K562 (cell line): ENCODE results near the gene MAN1B1. TPM values are rescaled to one million over a fixed set of nuclear protein-coding genes. Genes with fewer than 3 reads are reported as not detected.
A peak's percentile ranks its signal among the peaks of the same experiment; 100 is the strongest.

Experiments used
- ATAC-seq: fragments of 200-7000 bp; cut with Tn5 transposase; 3 replicates; pipeline ENCODE4 v1.9.1; 2020; ENCODE audit warnings: moderate library complexity
- BruUV-seq: library from RNA; stranded (reverse); fragments of 400-500 nt; replicated peaks from 2 replicates; lab custom pipeline; 2021; lab: Mats Ljungman, UMichigan
- CTCF ChIA-PET: fragments of 300-600 bp; formaldehyde crosslinking; extraction: SDS; loops from one replicate; lab custom pipeline; 2021; ENCODE audit warnings: low intra/inter-chr PET ratio; lab: Yijun Ruan, JAX
- POLR2A ChIA-PET: fragments of 300-600, 350-650 bp; sonication (Branson Sonifier 250); formaldehyde crosslinking; extraction: SDS; loops from one replicate; lab custom pipeline; 2021; ENCODE audit warnings: antibody characterized with exemption, inconsistent platforms; lab: Yijun Ruan, JAX
- DNase-seq, 4 experiments: peaks; one replicate each; pipeline versions ENCODE4 v3.0.0 to v3.0.0-alpha.2; 2011 to 2018; ENCODE audit warnings: low spot score in 3 of 4, mixed read lengths in 3 of 4; ENCODE audit errors: extremely low read depth in 1 of 4
- FAIRE-seq: peaks from 2 replicates; lab custom pipeline; 2011; peaks lifted over from hg19 to GRCh38; lab: Jason Lieb, UNC
- H2AFZ ChIP-seq: 2 replicates; pipeline ENCODE4 v1.6.0; 2011; ENCODE audit warnings: low read depth, low read length, control low read depth, inconsistent platforms
- H3K27ac ChIP-seq: fragments of 200-600 bp; 3 replicates; pipeline ENCODE4 v1.8.0; 2011; ENCODE audit warnings: low read depth, mild to moderate bottlenecking, control low read depth, inconsistent platforms, low read length, moderate library complexity, mixed read lengths; ENCODE audit errors: extremely low read depth
- H3K27me3 ChIP-seq, 2 experiments: fragments of 300-600 bp in 1 of 2; 2 replicates in 1 of 2; 3 replicates in 1 of 2; pipeline versions ENCODE4 v1.6.0 to v1.8.0; 2011; ENCODE audit warnings: inconsistent platforms in 2 of 2, low read length in 2 of 2, mild to moderate bottlenecking in 1 of 2, mixed read lengths in 1 of 2, moderate library complexity in 1 of 2; ENCODE audit not compliant: control insufficient read depth in 2 of 2, insufficient read depth in 2 of 2
- H3K36me3 ChIP-seq: fragments of 300-600 bp; 3 replicates; pipeline ENCODE4 v1.8.0; 2011; ENCODE audit warnings: mild to moderate bottlenecking, low read length, inconsistent platforms; ENCODE audit not compliant: control insufficient read depth, insufficient read depth
- H3K4me1 ChIP-seq, 2 experiments: fragments of 200-600 bp in 1 of 2; replicated peaks in 1 of 2; 2 replicates in 1 of 2; 3 replicates in 1 of 2; pipeline versions ENCODE4 v1.5.1 to v1.8.0; 2011; ENCODE audit warnings: inconsistent platforms in 2 of 2, low read length in 2 of 2, mild to moderate bottlenecking in 1 of 2, mixed read lengths in 1 of 2, moderate library complexity in 1 of 2; ENCODE audit not compliant: control insufficient read depth in 2 of 2, insufficient read depth in 2 of 2
- H3K4me2 ChIP-seq: 2 replicates; pipeline ENCODE4 v1.6.1; 2011; ENCODE audit warnings: low read length, control low read depth, inconsistent platforms, mixed read lengths; ENCODE audit not compliant: insufficient read depth
- H3K4me3 ChIP-seq: fragments of 200-600 bp; sonication (generic), shearing (Covaris generic); 2 replicates; pipeline ENCODE4 v1.5.1; 2016; ENCODE audit warnings: control low read depth, inconsistent platforms
- H3K79me2 ChIP-seq: fragments of 200-600 bp; 3 replicates; pipeline ENCODE4 v1.8.0; 2011; ENCODE audit warnings: low read length, inconsistent platforms; ENCODE audit not compliant: control insufficient read depth, insufficient read depth
- H3K9ac ChIP-seq, 2 experiments: 2 replicates each; pipeline versions ENCODE4 v1.6.0 to v1.6.1; 2011; ENCODE audit warnings: low read depth in 2 of 2, low read length in 2 of 2, control low read depth in 1 of 2, inconsistent platforms in 1 of 2, mild to moderate bottlenecking in 1 of 2, mixed read lengths in 1 of 2; ENCODE audit not compliant: insufficient read depth in 1 of 2
- H3K9me1 ChIP-seq: one replicate; pipeline ENCODE4 v1.6.0; 2011; ENCODE audit warnings: inconsistent platforms, mild to moderate bottlenecking, low read length, moderate library complexity; ENCODE audit not compliant: control insufficient read depth, insufficient read depth
- H3K9me3 ChIP-seq: replicated peaks from 2 replicates; pipeline ENCODE4 v1.5.1; 2011; ENCODE audit warnings: low read depth, low read length, inconsistent platforms; ENCODE audit not compliant: control insufficient read depth, insufficient read depth
- H4K20me1 ChIP-seq: replicated peaks from 2 replicates; pipeline ENCODE4 v1.6.1; 2011; ENCODE audit warnings: low read length, inconsistent platforms, mixed read lengths; ENCODE audit not compliant: control insufficient read depth, insufficient read depth
- DNMT1 ChIP-seq: fragments of 450-650 bp; IDR thresholded peaks from 2 replicates; pipeline ENCODE4 v1.6.1; 2016; ENCODE audit warnings: antibody characterized with exemption, mild to moderate bottlenecking
- DPF2 ChIP-seq: fragments of 450-650 bp; IDR thresholded peaks from 2 replicates; pipeline ENCODE4 v1.6.1; 2016
- E2F3 ChIP-seq: fragments of 250-450 bp; sonication (Bioruptor Pico); IDR thresholded peaks from 2 replicates; pipeline ENCODE4 v1.4.0; 2020; ENCODE audit warnings: mild to moderate bottlenecking
- FOXK1 ChIP-seq: sonication (generic); formaldehyde crosslinking; IDR thresholded peaks from 2 replicates; pipeline ENCODE4 v1.8.0; 2022; ENCODE audit warnings: missing genetic modification reagents, mild to moderate bottlenecking, borderline replicate concordance
- HCFC1 ChIP-seq: IDR thresholded peaks from 2 replicates; pipeline ENCODE4 v1.6.1; 2012; ENCODE audit warnings: low read depth, low read length, improper control_type of control experiment
- HDAC6 ChIP-seq: IDR thresholded peaks from 2 replicates; pipeline ENCODE4 v1.6.1; 2012; ENCODE audit warnings: low read depth, mild to moderate bottlenecking, control low read depth, inconsistent platforms, low read length, moderate library complexity
- LCOR ChIP-seq: sonication (generic); formaldehyde crosslinking; IDR thresholded peaks from 2 replicates; pipeline ENCODE4 v1.8.0; 2022; ENCODE audit warnings: mild to moderate bottlenecking, missing genetic modification reagents
- NR1H2 ChIP-seq: sonication (generic); formaldehyde crosslinking; IDR thresholded peaks from 2 replicates; pipeline ENCODE4 v1.4.0; 2020; ENCODE audit warnings: mild to moderate bottlenecking, missing genetic modification reagents
- ZBTB7A ChIP-seq: IDR thresholded peaks from 2 replicates; pipeline ENCODE4 v1.6.1; 2011; ENCODE audit warnings: low read depth, mild to moderate bottlenecking, low read length, moderate library complexity, borderline replicate concordance; ENCODE audit not compliant: control insufficient read depth
- ZNF282 ChIP-seq: sonication (generic); formaldehyde crosslinking; IDR thresholded peaks from 2 replicates; pipeline ENCODE4 v1.8.1; 2023; ENCODE audit warnings: missing genetic modification reagents
- ZNF384 ChIP-seq: IDR thresholded peaks from 2 replicates; pipeline ENCODE4 v1.6.1; 2012; ENCODE audit warnings: low read depth, low read length, improper control_type of control experiment
- WGBS: fragments of 100-300 bp; shearing (Covaris generic); methylation state at CpG from one replicate; pipeline ENCODE4 v1.1.6; 2016; ENCODE audit warnings: low coverage, mixed read lengths; ENCODE audit not compliant: insufficient coverage; ENCODE audit errors: missing lambda C conversion rate; 5-methylcytosine and 5-hydroxymethylcytosine counted together
- in situ Hi-C: fragments of 300-500 bp; cut with MboI; formaldehyde crosslinking; loops from 4 replicates; pipeline ENCODE4 v1.15.0; 2018; ENCODE audit warnings: inconsistent platforms, mixed read lengths
- intact Hi-C: fragments of 100-400 bp; cut with micrococcal nuclease; formaldehyde crosslinking; loops from 2 replicates; pipeline ENCODE4 v1.14.2; 2022
- polyA plus RNA-seq, 8 experiments: library from polyadenylated mRNA; depleted of rRNA in 4 of 8; stranded (reverse) in 5 of 8; unstranded in 3 of 8; fragments of >200 nt; fragmentation: Nextera tagmentation in 2 of 8; fragmentation: Illumina TruSeq in 1 of 8; extraction: Ambion mirVana in 2 of 8; extraction: Trizol in 1 of 8; gene quantifications; 2 replicates each; pipeline versions ENCODE4 v1.2.1 to v1.2.3, GENCODE V29; 2011 to 2014; ENCODE audit warnings: inconsistent platforms in 1 of 8, missing spikeins in 1 of 8
- total RNA-seq, 7 experiments: library from RNA; depleted of rRNA in 6 of 7; stranded (reverse); fragments of >200 nt in 6 of 7; fragmentation: Illumina TruSeq in 2 of 7; extraction: Trizol in 2 of 7; gene quantifications; 2 replicates each; pipeline versions ENCODE4 v1.2.1 to v1.2.3, GENCODE V29; 2011 to 2021; ENCODE audit warnings: low replicate concordance in 1 of 7
- TF ChIP-seq, protein P1 (sequence below): fragments of 450-650 bp; IDR thresholded peaks from 2 replicates; pipeline ENCODE4 v1.7.1; 2018; ENCODE audit warnings: mild to moderate bottlenecking, low read depth; ENCODE audit not compliant: partially characterized antibody
- TF ChIP-seq, protein P2 (sequence below): sonication (generic); formaldehyde crosslinking; IDR thresholded peaks from 2 replicates; pipeline ENCODE4 v1.8.0; 2022; ENCODE audit warnings: missing genetic modification reagents, mild to moderate bottlenecking, moderate library complexity, borderline replicate concordance
- TF ChIP-seq, protein P3 (sequence below): sonication (generic); formaldehyde crosslinking; IDR thresholded peaks from 2 replicates; pipeline ENCODE4 v1.8.1; 2023; ENCODE audit warnings: mild to moderate bottlenecking, missing genetic modification reagents, moderate library complexity
- TF ChIP-seq, protein P4 (sequence below): fragments of 250-450 bp; sonication (Bioruptor Pico); IDR thresholded peaks from 2 replicates; pipeline ENCODE4 v1.4.0; 2020; ENCODE audit warnings: mild to moderate bottlenecking

MAN1B1 gene
- total and polyA plus RNA-seq, 9 of the 15 experiments (the other 6 are each of a cell fraction or from before 2014, with no cell fraction given): 0.55 to 36.6 (median 27.3) TPM

DNA sequence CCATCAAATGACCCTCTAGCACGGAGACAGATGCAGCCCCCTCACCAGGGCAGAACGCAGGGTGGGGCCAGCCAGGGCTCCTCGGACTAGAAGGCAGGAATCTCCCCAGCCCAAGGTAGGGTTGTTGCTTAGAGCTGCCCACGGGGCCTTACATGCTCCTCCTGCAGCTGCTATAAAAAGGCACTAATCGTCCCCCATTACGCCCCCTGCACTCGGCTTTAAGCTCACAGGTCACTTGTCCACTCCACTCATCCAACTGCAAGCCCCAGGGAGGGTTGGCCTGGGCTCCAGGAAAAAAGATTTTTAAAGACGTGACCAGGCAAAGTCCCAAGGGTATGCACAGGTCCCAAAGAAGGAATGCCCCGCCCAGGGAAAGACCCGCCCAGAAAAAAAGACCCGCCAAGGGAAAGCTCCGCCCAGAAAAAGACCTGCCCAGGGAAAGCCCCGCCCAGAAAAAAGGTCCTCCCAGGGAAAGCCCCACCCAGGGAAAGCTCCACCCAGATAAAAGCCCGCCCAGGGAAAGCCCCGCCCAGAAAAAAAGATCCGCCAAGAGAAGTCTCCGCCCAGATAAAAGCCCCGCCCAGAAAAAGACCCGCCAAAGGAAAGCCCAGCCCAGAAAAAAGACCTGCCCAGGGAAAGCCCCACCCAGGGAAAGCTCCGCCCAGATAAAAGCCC lies 63.3 kb downstream of the MAN1B1 start:
- Histone ChIP-seq H3K4me3 (peak overlapping the region; percentile 22), H3K9ac (peak overlapping the region; percentile 30 to 92; a peak in 3 of 4 replicates), H3K27me3 (no peaks in the 10 kb centered on the region), H3K79me2 (no peaks in the 10 kb centered on the region), H2AFZ (peak overlapping the region; percentile 77), H3K4me1 (peaks cover 8 to 52% of the 10 kb centered on the region in 2 experiments; a peak in 3 of 5 replicates), H3K27ac (peak overlapping the region; percentile 54), H3K4me2 (peak overlapping the region; percentile 71), H3K9me3 (no peaks in the 10 kb centered on the region; the same call in 1 of the 2 replicates), H4K20me1 (no peaks in the 10 kb centered on the region), H3K36me3 (no peaks in the 10 kb centered on the region), H3K9me1 (no peaks in the 10 kb centered on the region)
- ChIA-PET CTCF (interaction anchor here (0.6 kb wide), 1 partner anchor 28 kb away, joined by 3 read pairs; no protein-coding TSS in a partner anchor), POLR2A (interaction anchor here (0.6 to 3.4 kb wide), 12 partner anchors 9 to 787 kb away, joined by 3 to 22 read pairs (median 4); partner anchors contain the start of genes DPP7, GRIN1 and TUBB4B)
- 5% methylated on average over 19 of the region's 20 CpGs for WGBS
- peak; percentile 70 for ATAC-seq
- in situ Hi-C loops (no loop called here), intact Hi-C loops (loop anchor here (2.0 kb wide), 2 partner anchors 21 to 63 kb away; partner anchors contain the start of gene MAN1B1)
- peak; percentile 93 to 98 (median 96) for DNase-seq
- FAIRE-seq: no peak
- BruUV-seq: no TSS peak
- TF ChIP-seq E2F3 (0 out of 2 replicates have a peak, but pooled peaks have one; percentile 45), ZNF384 (peak; percentile 77), DPF2 (0 out of 2 replicates have a peak, but pooled peaks have one; percentile 31), ZBTB7A (peak; percentile 52; the same call in 1 of the 2 replicates), NR1H2 (no peak), ZNF282 (CRISPR knock-in tag) (no peak), FOXK1 (CRISPR knock-in tag) (no peak), DNMT1 (no peak), HCFC1 (no peak), HDAC6 (no peak), LCOR (CRISPR knock-in tag) (no peak)
- TF ChIP-seq, protein P1, sequence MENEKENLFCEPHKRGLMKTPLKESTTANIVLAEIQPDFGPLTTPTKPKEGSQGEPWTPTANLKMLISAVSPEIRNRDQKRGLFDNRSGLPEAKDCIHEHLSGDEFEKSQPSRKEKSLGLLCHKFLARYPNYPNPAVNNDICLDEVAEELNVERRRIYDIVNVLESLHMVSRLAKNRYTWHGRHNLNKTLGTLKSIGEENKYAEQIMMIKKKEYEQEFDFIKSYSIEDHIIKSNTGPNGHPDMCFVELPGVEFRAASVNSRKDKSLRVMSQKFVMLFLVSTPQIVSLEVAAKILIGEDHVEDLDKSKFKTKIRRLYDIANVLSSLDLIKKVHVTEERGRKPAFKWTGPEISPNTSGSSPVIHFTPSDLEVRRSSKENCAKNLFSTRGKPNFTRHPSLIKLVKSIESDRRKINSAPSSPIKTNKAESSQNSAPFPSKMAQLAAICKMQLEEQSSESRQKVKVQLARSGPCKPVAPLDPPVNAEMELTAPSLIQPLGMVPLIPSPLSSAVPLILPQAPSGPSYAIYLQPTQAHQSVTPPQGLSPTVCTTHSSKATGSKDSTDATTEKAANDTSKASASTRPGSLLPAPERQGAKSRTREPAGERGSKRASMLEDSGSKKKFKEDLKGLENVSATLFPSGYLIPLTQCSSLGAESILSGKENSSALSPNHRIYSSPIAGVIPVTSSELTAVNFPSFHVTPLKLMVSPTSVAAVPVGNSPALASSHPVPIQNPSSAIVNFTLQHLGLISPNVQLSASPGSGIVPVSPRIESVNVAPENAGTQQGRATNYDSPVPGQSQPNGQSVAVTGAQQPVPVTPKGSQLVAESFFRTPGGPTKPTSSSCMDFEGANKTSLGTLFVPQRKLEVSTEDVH: peak; percentile 81
- TF ChIP-seq, protein P2, sequence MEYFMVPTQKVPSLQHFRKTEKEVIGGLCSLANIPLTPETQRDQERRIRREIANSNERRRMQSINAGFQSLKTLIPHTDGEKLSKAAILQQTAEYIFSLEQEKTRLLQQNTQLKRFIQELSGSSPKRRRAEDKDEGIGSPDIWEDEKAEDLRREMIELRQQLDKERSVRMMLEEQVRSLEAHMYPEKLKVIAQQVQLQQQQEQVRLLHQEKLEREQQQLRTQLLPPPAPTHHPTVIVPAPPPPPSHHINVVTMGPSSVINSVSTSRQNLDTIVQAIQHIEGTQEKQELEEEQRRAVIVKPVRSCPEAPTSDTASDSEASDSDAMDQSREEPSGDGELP: 0 out of 2 replicates have a peak, but pooled peaks have one; percentile 24
- TF ChIP-seq, protein P3, sequence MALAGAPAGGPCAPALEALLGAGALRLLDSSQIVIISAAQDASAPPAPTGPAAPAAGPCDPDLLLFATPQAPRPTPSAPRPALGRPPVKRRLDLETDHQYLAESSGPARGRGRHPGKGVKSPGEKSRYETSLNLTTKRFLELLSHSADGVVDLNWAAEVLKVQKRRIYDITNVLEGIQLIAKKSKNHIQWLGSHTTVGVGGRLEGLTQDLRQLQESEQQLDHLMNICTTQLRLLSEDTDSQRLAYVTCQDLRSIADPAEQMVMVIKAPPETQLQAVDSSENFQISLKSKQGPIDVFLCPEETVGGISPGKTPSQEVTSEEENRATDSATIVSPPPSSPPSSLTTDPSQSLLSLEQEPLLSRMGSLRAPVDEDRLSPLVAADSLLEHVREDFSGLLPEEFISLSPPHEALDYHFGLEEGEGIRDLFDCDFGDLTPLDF (CRISPR knock-in tag): peak; percentile 47; the same call in 1 of the 2 replicates
- TF ChIP-seq, protein P4, sequence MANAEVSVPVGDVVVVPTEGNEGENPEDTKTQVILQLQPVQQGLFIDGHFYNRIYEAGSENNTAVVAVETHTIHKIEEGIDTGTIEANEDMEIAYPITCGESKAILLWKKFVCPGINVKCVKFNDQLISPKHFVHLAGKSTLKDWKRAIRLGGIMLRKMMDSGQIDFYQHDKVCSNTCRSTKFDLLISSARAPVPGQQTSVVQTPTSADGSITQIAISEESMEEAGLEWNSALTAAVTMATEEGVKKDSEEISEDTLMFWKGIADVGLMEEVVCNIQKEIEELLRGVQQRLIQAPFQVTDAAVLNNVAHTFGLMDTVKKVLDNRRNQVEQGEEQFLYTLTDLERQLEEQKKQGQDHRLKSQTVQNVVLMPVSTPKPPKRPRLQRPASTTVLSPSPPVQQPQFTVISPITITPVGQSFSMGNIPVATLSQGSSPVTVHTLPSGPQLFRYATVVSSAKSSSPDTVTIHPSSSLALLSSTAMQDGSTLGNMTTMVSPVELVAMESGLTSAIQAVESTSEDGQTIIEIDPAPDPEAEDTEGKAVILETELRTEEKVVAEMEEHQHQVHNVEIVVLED (CRISPR knock-in tag): no peak
